Measurements from ENCODE around the gene INIP. TPM values are rescaled to one million over a fixed set of nuclear protein-coding genes. Genes with fewer than 3 reads are reported as not detected.

INIP gene
- 14.4 TPM for total RNA-seq

- DNase-seq: peak; percentile 96
Measured at GRCh38 chr9:112717661-112718331, at the start of gene INIP. Gene INIP, minus strand, starts transcription at chr9:112718117. Its CDS starts 1,632 bp downstream, at chr9:112716485.

GRCh38 chr9:112765281-112765680 is 47.4 kb upstream of the INIP start:
- no peak for DNase-seq

- DNase-seq: no peak
Measured at GRCh38 chr9:112764837-112765236, 46.9 kb upstream of the INIP start.

- DNase-seq: no peak
Measured at GRCh38 chr9:112764344-112764743, 46.4 kb upstream of the INIP start.

GRCh38 chr9:112762726-112763518 is 45.0 kb upstream of the INIP start:
- no peak for DNase-seq

GRCh38 chr9:112761912-112762655 is 44.2 kb upstream of the INIP start:
- DNase-seq: no peak

GRCh38 chr9:112760821-112761220 is 42.9 kb upstream of the INIP start:
- no peak for DNase-seq

- DNase-seq: no peak
Measured at GRCh38 chr9:112757940-112758339, 40.0 kb upstream of the INIP start.

GRCh38 chr9:112757282-112757883 is 39.5 kb upstream of the INIP start:
- no peak for DNase-seq

GRCh38 chr9:112755675-112756074 is 37.8 kb upstream of the INIP start:
- DNase-seq: no peak

GRCh38 chr9:112755016-112755427 is 37.1 kb upstream of the INIP start:
- no peak for DNase-seq

GRCh38 chr9:112754578-112754977 is 36.7 kb upstream of the INIP start:
- DNase-seq: no peak

- DNase-seq: no peak
Measured at GRCh38 chr9:112753725-112754124, 35.8 kb upstream of the INIP start.

- no peak for DNase-seq
Measured at GRCh38 chr9:112752334-112753125, 34.6 kb upstream of the INIP start.

- DNase-seq: peak; percentile 30
Measured at GRCh38 chr9:112751056-112751795, 33.3 kb upstream of the INIP start.

GRCh38 chr9:112750764-112751055 is 32.8 kb upstream of the INIP start:
- no peak for DNase-seq

- peak; percentile 85 for DNase-seq
Measured at GRCh38 chr9:112750016-112750763, 32.3 kb upstream of the INIP start, which contains the start of gene SNX30. Gene SNX30, plus strand, starts transcription at chr9:112750760. Its CDS starts 242 bp downstream, at chr9:112751002.

- DNase-seq: peak; percentile 46
Measured at GRCh38 chr9:112747094-112747493, 29.2 kb upstream of the INIP start.

- DNase-seq: no peak
Measured at GRCh38 chr9:112744177-112744576, 26.3 kb upstream of the INIP start.

GRCh38 chr9:112743216-112743836 is 25.4 kb upstream of the INIP start:
- DNase-seq: no peak
